ENCODE data around the gene UCK1.
"Not testable (repeated sequence)": the region's sequence is repeated elsewhere in the genome, so short reads cannot be mapped to it uniquely, and the experiment has no call there.

UCK1 gene

GRCh38 chr9:131523086-131523388, 8.0 kb downstream of the UCK1 start:
- DNase-seq = no peak

- no peak for DNase-seq
Measured at GRCh38 chr9:131522257-131523085, 8.6 kb downstream of the UCK1 start.

GRCh38 chr9:131521822-131522221, 9.2 kb downstream of the UCK1 start:
- no peak for DNase-seq

GRCh38 chr9:131521203-131521602, 9.9 kb downstream of the UCK1 start:
- no peak for DNase-seq

- DNase-seq = no peak
Measured at GRCh38 chr9:131520503-131520902, 10.6 kb downstream of the UCK1 start.

GRCh38 chr9:131518553-131518952, 12.5 kb downstream of the UCK1 start:
- no peak for DNase-seq

GRCh38 chr9:131517761-131518190, 13.3 kb downstream of the UCK1 start:
- no peak for DNase-seq

GRCh38 chr9:131516930-131517329, 14.1 kb downstream of the UCK1 start:
- DNase-seq = no peak

GRCh38 chr9:131516100-131516499, 15.0 kb downstream of the UCK1 start:
- no peak for DNase-seq

- not testable (repeated sequence) for DNase-seq
Measured at GRCh38 chr9:131515559-131516031, 15.5 kb downstream of the UCK1 start.

GRCh38 chr9:131513177-131513576, 17.9 kb downstream of the UCK1 start:
- DNase-seq = no peak

- no peak for DNase-seq
Measured at GRCh38 chr9:131511880-131512279, 19.2 kb downstream of the UCK1 start.

- DNase-seq = no peak
Measured at GRCh38 chr9:131511416-131511815, 19.6 kb downstream of the UCK1 start.

- no peak for DNase-seq
Measured at GRCh38 chr9:131505012-131505411, 26.1 kb downstream of the UCK1 start.

GRCh38 chr9:131503626-131504465, 27.2 kb downstream of the UCK1 start:
- DNase-seq = peak; percentile 86

- peak; percentile 95 for DNase-seq
Measured at GRCh38 chr9:131502781-131503625, 28.1 kb downstream of the UCK1 start, which contains the start of gene POMT1. Gene POMT1 (plus strand): TSS chr9:131502918. CDS start chr9:131504219, 1,301 bp downstream.

- DNase-seq = peak; percentile 83
Measured at GRCh38 chr9:131500939-131501541, 30.0 kb downstream of the UCK1 start.

- DNase-seq = peak; percentile 83
Measured at GRCh38 chr9:131500377-131500776, 30.7 kb downstream of the UCK1 start.

- DNase-seq = no peak
Measured at GRCh38 chr9:131499254-131499767, 31.8 kb downstream of the UCK1 start.

- DNase-seq = no peak
Measured at GRCh38 chr9:131496844-131497405, 34.1 kb downstream of the UCK1 start.

- DNase-seq = no peak
Measured at GRCh38 chr9:131495785-131496184, 35.3 kb downstream of the UCK1 start.
